Astrocyte (in vitro differentiated cells and primary cell): ENCODE measurements around the gene RAB3IL1.

Source experiments
- EZH2 ChIP-seq: IDR thresholded peaks from 2 replicates; pipeline ENCODE4 v1.6.1; 2012; ENCODE audit warnings: mild to moderate bottlenecking, low read length, inconsistent platforms; ENCODE audit not compliant: insufficient read depth
- TF ChIP-seq, protein P1 (sequence below): IDR thresholded peaks from 2 replicates; pipeline ENCODE4 v1.5.1; 2011; ENCODE audit warnings: low read depth, mild to moderate bottlenecking, inconsistent platforms, low read length, moderate library complexity; ENCODE audit not compliant: insufficient read depth

GRCh38 chr11:61895718-61896059, 21.7 kb downstream of the RAB3IL1 start:
- TF ChIP-seq, protein P1, sequence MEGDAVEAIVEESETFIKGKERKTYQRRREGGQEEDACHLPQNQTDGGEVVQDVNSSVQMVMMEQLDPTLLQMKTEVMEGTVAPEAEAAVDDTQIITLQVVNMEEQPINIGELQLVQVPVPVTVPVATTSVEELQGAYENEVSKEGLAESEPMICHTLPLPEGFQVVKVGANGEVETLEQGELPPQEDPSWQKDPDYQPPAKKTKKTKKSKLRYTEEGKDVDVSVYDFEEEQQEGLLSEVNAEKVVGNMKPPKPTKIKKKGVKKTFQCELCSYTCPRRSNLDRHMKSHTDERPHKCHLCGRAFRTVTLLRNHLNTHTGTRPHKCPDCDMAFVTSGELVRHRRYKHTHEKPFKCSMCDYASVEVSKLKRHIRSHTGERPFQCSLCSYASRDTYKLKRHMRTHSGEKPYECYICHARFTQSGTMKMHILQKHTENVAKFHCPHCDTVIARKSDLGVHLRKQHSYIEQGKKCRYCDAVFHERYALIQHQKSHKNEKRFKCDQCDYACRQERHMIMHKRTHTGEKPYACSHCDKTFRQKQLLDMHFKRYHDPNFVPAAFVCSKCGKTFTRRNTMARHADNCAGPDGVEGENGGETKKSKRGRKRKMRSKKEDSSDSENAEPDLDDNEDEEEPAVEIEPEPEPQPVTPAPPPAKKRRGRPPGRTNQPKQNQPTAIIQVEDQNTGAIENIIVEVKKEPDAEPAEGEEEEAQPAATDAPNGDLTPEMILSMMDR, result no peak
- TF ChIP-seq EZH2, result no peak
